ENCODE measurements around the gene STX12. TPM values are rescaled to one million over a fixed set of nuclear protein-coding genes. Genes with fewer than 3 reads are reported as not detected.

The STX12 gene
- polyA plus RNA-seq, 1 of the 3 experiments (the other 2 are of a cell fraction), result 12.9 TPM

DNA sequence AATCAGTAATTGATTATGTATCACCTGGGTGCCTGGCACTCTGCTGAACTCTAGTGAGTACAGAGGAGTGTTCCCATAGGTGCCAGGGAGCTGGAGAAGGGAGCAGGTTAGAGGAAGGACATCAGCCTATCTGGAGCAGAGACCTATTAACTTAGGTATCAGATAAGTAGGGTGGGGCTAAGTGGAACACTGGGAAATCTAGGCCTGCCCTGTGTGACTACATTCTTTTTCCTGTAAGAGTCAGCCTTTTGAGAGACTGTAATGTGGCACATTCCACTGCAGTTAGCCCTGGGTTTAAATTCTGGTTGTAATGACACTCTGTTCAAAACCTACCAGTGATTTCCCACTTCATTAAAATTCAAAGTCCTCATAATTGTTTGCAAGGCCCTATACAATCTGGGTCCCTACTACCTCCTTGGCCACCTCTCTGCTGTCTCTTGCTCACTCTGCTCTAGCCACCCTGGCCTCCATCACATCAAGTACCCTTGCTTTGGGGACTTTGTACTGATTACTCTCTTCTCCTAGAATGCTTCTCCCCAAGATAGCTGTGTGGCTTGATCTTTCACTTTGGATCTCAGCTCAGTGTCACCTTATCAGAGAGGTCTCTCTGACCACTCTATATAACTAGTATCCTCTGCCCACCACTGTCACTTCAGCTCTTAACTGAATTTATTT lies 12.9 kb downstream of the STX12 start:
- Histone ChIP-seq H3K4me3 (ENCODE audit: low read depth in 2 of 2, low read length in 1 of 2) (no peak overlapping the region), H3K79me2 (ENCODE audit: insufficient read depth) (peaks cover 64% of the 10 kb centered on the region), H3K9me3 (no peaks in the 10 kb centered on the region), H3K4me2 (no peak overlapping the region), H3K27me3 (ENCODE audit: insufficient read depth) (no peaks in the 10 kb centered on the region), H3K36me3 (replicated peaks in 1 of 2; ENCODE audit: control insufficient read depth in 1 of 2, insufficient read depth in 2 of 2, low read length in 1 of 2) (peaks cover 4 to 7% of the 10 kb centered on the region in 2 experiments), H3K27ac (ENCODE audit: low read depth in 2 of 2, low read length in 1 of 2) (no peak overlapping the region), H3F3A (replicated peaks; ENCODE audit: insufficient read depth) (peaks cover 13% of the 10 kb centered on the region), H3K9ac (no peak overlapping the region), H2AFZ (ENCODE audit: low read depth) (no peak overlapping the region), H3K4me1 (ENCODE audit: control insufficient read depth in 1 of 2, insufficient read depth in 2 of 2, low read depth in 1 of 2, low read length in 1 of 2) (peaks cover 3 to 25% of the 10 kb centered on the region in 2 experiments; a peak in 2 of 4 replicates), H4K20me1 (ENCODE audit: insufficient read depth) (no peaks in the 10 kb centered on the region), H3K9me2 (no peaks in the 10 kb centered on the region)
- ChIA-PET CTCF (no interaction called here), POLR2A (interaction anchor here (0.6 to 1.4 kb wide), 2 partner anchors 12 to 13 kb away, joined by 3 read pairs; partner anchors contain the start of gene STX12)
- DNase-seq, result no peak
- TF ChIP-seq RXRA (IDR thresholded peaks at IDR 0.05; ENCODE audit: borderline replicate concordance, low read depth) (no peak), NRF1 (IDR thresholded peaks at IDR 0.05; ENCODE audit: low read depth, low read length) (no peak), TEAD4 (IDR thresholded peaks at IDR 0.05; ENCODE audit: borderline replicate concordance, insufficient read depth) (no peak), RCOR1 (IDR thresholded peaks at IDR 0.05; ENCODE audit: low read length) (no peak), EZH2phosphoT487 (IDR thresholded peaks at IDR 0.05; ENCODE audit: borderline replicate concordance, low read depth) (no peak), EP300 (IDR thresholded peaks at IDR 0.05; ENCODE audit: borderline replicate concordance in 1 of 2, low read depth in 1 of 2, low read length in 1 of 2) (no peak), POLR2AphosphoS5 (IDR thresholded peaks at IDR 0.05; ENCODE audit: low read depth, low read length) (no peak), TAF1 (IDR thresholded peaks at IDR 0.05; ENCODE audit: borderline replicate concordance, low read depth, low read length) (no peak)
- TF ChIP-seq, protein P1, sequence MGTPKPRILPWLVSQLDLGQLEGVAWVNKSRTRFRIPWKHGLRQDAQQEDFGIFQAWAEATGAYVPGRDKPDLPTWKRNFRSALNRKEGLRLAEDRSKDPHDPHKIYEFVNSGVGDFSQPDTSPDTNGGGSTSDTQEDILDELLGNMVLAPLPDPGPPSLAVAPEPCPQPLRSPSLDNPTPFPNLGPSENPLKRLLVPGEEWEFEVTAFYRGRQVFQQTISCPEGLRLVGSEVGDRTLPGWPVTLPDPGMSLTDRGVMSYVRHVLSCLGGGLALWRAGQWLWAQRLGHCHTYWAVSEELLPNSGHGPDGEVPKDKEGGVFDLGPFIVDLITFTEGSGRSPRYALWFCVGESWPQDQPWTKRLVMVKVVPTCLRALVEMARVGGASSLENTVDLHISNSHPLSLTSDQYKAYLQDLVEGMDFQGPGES (IDR thresholded peaks at IDR 0.05; ENCODE audit: low read depth, low read length), result no peak
- TF ChIP-seq, protein P2, sequence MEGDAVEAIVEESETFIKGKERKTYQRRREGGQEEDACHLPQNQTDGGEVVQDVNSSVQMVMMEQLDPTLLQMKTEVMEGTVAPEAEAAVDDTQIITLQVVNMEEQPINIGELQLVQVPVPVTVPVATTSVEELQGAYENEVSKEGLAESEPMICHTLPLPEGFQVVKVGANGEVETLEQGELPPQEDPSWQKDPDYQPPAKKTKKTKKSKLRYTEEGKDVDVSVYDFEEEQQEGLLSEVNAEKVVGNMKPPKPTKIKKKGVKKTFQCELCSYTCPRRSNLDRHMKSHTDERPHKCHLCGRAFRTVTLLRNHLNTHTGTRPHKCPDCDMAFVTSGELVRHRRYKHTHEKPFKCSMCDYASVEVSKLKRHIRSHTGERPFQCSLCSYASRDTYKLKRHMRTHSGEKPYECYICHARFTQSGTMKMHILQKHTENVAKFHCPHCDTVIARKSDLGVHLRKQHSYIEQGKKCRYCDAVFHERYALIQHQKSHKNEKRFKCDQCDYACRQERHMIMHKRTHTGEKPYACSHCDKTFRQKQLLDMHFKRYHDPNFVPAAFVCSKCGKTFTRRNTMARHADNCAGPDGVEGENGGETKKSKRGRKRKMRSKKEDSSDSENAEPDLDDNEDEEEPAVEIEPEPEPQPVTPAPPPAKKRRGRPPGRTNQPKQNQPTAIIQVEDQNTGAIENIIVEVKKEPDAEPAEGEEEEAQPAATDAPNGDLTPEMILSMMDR (IDR thresholded peaks at IDR 0.05), result no peak
- TF ChIP-seq, protein P3, sequence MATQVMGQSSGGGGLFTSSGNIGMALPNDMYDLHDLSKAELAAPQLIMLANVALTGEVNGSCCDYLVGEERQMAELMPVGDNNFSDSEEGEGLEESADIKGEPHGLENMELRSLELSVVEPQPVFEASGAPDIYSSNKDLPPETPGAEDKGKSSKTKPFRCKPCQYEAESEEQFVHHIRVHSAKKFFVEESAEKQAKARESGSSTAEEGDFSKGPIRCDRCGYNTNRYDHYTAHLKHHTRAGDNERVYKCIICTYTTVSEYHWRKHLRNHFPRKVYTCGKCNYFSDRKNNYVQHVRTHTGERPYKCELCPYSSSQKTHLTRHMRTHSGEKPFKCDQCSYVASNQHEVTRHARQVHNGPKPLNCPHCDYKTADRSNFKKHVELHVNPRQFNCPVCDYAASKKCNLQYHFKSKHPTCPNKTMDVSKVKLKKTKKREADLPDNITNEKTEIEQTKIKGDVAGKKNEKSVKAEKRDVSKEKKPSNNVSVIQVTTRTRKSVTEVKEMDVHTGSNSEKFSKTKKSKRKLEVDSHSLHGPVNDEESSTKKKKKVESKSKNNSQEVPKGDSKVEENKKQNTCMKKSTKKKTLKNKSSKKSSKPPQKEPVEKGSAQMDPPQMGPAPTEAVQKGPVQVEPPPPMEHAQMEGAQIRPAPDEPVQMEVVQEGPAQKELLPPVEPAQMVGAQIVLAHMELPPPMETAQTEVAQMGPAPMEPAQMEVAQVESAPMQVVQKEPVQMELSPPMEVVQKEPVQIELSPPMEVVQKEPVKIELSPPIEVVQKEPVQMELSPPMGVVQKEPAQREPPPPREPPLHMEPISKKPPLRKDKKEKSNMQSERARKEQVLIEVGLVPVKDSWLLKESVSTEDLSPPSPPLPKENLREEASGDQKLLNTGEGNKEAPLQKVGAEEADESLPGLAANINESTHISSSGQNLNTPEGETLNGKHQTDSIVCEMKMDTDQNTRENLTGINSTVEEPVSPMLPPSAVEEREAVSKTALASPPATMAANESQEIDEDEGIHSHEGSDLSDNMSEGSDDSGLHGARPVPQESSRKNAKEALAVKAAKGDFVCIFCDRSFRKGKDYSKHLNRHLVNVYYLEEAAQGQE (IDR thresholded peaks at IDR 0.05; ENCODE audit: low read depth, low read length), result no peak
- TF ChIP-seq, protein P4, sequence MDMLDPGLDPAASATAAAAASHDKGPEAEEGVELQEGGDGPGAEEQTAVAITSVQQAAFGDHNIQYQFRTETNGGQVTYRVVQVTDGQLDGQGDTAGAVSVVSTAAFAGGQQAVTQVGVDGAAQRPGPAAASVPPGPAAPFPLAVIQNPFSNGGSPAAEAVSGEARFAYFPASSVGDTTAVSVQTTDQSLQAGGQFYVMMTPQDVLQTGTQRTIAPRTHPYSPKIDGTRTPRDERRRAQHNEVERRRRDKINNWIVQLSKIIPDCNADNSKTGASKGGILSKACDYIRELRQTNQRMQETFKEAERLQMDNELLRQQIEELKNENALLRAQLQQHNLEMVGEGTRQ (IDR thresholded peaks at IDR 0.05; ENCODE audit: borderline replicate concordance, low read depth, low read length), result no peak
- TF ChIP-seq, protein P5, sequence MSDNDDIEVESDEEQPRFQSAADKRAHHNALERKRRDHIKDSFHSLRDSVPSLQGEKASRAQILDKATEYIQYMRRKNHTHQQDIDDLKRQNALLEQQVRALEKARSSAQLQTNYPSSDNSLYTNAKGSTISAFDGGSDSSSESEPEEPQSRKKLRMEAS (IDR thresholded peaks at IDR 0.05; ENCODE audit: low read depth), result no peak

Measured in SK-N-SH (cell line).